HepG2 (cell line): ENCODE data around the gene ODAPH. TPM values are rescaled to one million over a fixed set of nuclear protein-coding genes. Genes with fewer than 3 reads are reported as not detected.

Source experiments
- polyA plus RNA-seq, 8 experiments: library from polyadenylated mRNA; depleted of rRNA in 3 of 8; stranded (reverse) in 7 of 8; unstranded in 1 of 8; fragments of >200 nt; fragmentation: Illumina TruSeq in 4 of 8; extraction: Trizol in 4 of 8; gene quantifications; 2 replicates each; pipeline versions ENCODE4 v1.2.1 to v1.2.3, GENCODE V29; 2011 to 2016; ENCODE audit warnings: low read depth in 4 of 8, missing spikeins in 1 of 8, mixed read lengths in 1 of 8; ENCODE audit not compliant: insufficient read depth in 1 of 8
- total RNA-seq, 5 experiments: library from RNA; depleted of rRNA; stranded (reverse); fragments of >200 nt; fragmentation: Illumina TruSeq; extraction: Trizol; gene quantifications; 2 replicates each; pipeline ENCODE4 v1.2.3, GENCODE V29; 2016; ENCODE audit warnings: low read depth in 1 of 5

Gene ODAPH
- total and polyA plus RNA-seq, 2 of the 13 experiments (the other 11 are each of a cell fraction or from before 2014, with no cell fraction given), result 0.50 TPM; not detected in 1

Other genes starting within 250 kb of the ODAPH start
- 30.5 and 42.6 TPM in 2 replicates for gene RCHY1, start 41.7 kb upstream of the ODAPH start, total RNA-seq (2016; rRNA removed; fragmentation: Illumina TruSeq; extraction: Trizol)
- 14.6 and 19.9 TPM in 2 replicates for gene RCHY1, start 41.7 kb upstream of the ODAPH start, polyA plus RNA-seq (2011; rRNA removed)
- 9.3 and 10.6 TPM in 2 replicates for gene THAP6, start 41.6 kb upstream of the ODAPH start, total RNA-seq (2016; rRNA removed; fragmentation: Illumina TruSeq; extraction: Trizol)
- 14.4 and 14.7 TPM in 2 replicates for gene THAP6, start 41.6 kb upstream of the ODAPH start, polyA plus RNA-seq (2011; rRNA removed)
- not detected in 2 replicates for gene CDKL2, start 74.5 kb downstream of the ODAPH start, total RNA-seq (2016; rRNA removed; fragmentation: Illumina TruSeq; extraction: Trizol)
- gene CDKL2, start 74.5 kb downstream of the ODAPH start, polyA plus RNA-seq (2011; rRNA removed), result not detected in 2 replicates
- 179 and 316 TPM in 2 replicates for gene G3BP2, start 117.3 kb downstream of the ODAPH start, total RNA-seq (2016; rRNA removed; fragmentation: Illumina TruSeq; extraction: Trizol)
- 45.9 and 51.7 TPM in 2 replicates for gene G3BP2, start 117.3 kb downstream of the ODAPH start, polyA plus RNA-seq (2011; rRNA removed)
- gene USO1, start 168.5 kb downstream of the ODAPH start, total RNA-seq (2016; rRNA removed; fragmentation: Illumina TruSeq; extraction: Trizol), result 87.7 and 111 TPM in 2 replicates
- 40.8 and 52.2 TPM in 2 replicates for gene USO1, start 168.5 kb downstream of the ODAPH start, polyA plus RNA-seq (2011; rRNA removed)